KG1 (cell line): ENCODE measurements around the gene RTP3.
"Not testable (repeated sequence)": the region's sequence is repeated elsewhere in the genome, so short reads cannot be mapped to it uniquely, and the experiment has no call there.

ENCODE experiments used
- DNase-seq: peaks from one replicate; lab custom pipeline; 2025; lab: John Stamatoyannopoulos, UW

RTP3 gene

GRCh38 chr3:46548611-46549010 is 50.8 kb downstream of the RTP3 start:
- not testable (repeated sequence) for DNase-seq

GRCh38 chr3:46549408-46549904 is 51.7 kb downstream of the RTP3 start:
- DNase-seq, result no peak

DNA sequence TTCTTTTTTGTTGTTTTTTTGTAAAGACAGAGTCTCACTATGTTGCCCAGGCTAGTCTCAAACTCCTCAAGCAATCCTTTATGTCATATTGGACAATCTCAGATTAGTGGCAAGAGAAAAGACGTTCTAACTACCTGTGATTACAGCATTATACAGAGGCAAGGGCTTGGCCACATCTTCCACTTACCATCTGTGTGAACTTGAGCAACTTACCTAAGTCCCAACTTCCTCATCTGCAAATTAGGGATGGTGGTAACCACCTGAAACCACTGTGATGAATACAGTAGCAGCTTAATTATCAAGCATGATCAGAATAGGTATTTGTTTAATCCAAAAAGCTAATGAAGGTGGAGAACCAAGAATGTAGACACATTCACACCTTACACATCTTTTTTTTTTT is 52.2 kb downstream of the RTP3 start:
- no peak for DNase-seq
